ENCODE measurements around the gene ACOXL. TPM values are rescaled to one million over a fixed set of nuclear protein-coding genes. Genes with fewer than 3 reads are reported as not detected.

ACOXL gene
- total RNA-seq, 2 donors from 2014 or later, result not detected

DNA sequence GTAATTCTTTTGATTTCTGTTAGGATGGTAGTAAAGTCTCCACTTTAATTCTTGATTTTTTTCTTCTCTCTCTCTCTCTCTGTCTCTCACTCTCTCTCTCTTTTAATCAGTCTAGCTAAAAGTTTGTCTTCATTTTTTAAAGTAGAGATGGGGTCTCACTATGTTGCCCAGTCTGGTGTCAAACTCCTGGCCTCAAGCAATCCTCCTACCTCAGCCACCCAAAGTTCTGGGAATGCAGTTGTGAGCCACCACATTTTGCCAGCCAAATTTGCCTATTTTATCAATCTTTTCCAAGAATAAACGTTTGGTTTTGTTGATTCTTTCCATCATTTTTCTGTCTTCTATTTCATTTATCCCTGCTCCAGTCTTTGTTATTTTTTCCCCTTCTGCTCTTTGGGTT lies 23.9 kb upstream of the ACOXL start:
- no peaks in the 10 kb centered on the region for H3K36me3 ChIP-seq
- no peaks in the 10 kb centered on the region for H3K9me3 ChIP-seq
- no peaks in the 10 kb centered on the region for H3K4me1 ChIP-seq (ENCODE audit: control insufficient read depth in 1 of 2, low read depth in 2 of 2)
- no peak for ATAC-seq (ENCODE audit: insufficient number of reproducible peaks, low FRiP score, low read depth)
- no peak overlapping the region for H3K27ac ChIP-seq
- no peak for DNase-seq (ENCODE audit: low spot score)
- H3K27me3 ChIP-seq (replicated peaks; ENCODE audit: insufficient read depth), result no peaks in the 10 kb centered on the region
- H3K4me3 ChIP-seq, result no peak overlapping the region
- TF ChIP-seq, protein P1, sequence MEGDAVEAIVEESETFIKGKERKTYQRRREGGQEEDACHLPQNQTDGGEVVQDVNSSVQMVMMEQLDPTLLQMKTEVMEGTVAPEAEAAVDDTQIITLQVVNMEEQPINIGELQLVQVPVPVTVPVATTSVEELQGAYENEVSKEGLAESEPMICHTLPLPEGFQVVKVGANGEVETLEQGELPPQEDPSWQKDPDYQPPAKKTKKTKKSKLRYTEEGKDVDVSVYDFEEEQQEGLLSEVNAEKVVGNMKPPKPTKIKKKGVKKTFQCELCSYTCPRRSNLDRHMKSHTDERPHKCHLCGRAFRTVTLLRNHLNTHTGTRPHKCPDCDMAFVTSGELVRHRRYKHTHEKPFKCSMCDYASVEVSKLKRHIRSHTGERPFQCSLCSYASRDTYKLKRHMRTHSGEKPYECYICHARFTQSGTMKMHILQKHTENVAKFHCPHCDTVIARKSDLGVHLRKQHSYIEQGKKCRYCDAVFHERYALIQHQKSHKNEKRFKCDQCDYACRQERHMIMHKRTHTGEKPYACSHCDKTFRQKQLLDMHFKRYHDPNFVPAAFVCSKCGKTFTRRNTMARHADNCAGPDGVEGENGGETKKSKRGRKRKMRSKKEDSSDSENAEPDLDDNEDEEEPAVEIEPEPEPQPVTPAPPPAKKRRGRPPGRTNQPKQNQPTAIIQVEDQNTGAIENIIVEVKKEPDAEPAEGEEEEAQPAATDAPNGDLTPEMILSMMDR (IDR thresholded peaks at IDR 0.05), result no peak

- TF ChIP-seq, protein P1 (IDR thresholded peaks at IDR 0.05), result no peak
- DNase-seq (ENCODE audit: low spot score) (no peak), ATAC-seq (ENCODE audit: insufficient number of reproducible peaks, low FRiP score, low read depth) (no peak)
- no peaks in the 10 kb centered on the region for H3K36me3 ChIP-seq
- no peaks in the 10 kb centered on the region for H3K9me3 ChIP-seq
- H3K4me1 ChIP-seq (ENCODE audit: control insufficient read depth in 1 of 2, low read depth in 2 of 2), result peaks cover 6 to 9% of the 10 kb centered on the region in 2 donors
- H3K4me3 ChIP-seq, result no peak overlapping the region
- no peaks in the 10 kb centered on the region for H3K27me3 ChIP-seq (replicated peaks; ENCODE audit: insufficient read depth)
- H3K27ac ChIP-seq, result no peak overlapping the region
These were observed 19.6 kb upstream of the ACOXL start for GRCh38 chr2:110712737-110713136.

DNA sequence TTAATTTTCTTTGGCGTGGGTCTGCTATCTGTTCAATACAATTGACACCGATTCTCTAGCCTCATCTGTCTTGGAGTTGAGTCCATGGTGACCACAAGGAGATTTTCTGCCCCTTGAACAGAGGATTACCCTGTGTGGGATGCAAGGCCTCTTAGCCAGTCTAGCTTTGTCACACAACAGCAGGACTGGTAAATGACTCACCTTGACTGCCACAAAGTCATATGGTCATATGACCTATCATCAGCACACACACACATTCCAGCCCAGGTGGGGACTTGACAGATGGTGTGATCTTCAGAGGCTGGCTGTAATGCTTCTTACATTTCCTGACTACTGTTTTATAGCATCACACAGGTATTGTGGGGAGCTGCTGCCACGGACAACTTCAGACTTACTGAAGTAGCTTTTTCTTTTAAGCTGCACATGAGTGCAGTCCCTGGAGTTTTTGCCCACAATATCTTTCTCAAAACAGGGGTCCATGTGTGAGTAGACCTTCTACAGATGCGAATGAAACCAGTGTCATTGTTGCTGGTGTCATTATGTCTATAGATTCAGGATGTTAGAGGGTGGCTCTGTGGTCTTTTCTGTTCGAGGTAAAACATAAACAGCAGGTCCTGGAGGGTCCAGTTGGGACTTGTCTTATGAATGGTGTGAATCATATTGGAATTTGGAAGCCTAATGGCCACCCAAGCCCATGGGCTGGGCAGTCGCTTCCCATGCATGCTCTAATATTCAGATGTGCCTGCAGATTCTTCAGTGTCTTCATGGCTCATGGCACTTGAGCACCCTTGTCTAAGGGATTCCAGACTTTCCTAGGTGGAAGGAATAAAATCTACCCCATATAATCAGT lies 18.6 kb upstream of the ACOXL start:
- TF ChIP-seq, protein P1 (IDR thresholded peaks at IDR 0.05), result no peak
- Histone ChIP-seq H3K27ac (no peak overlapping the region), H3K9me3 (no peaks in the 10 kb centered on the region), H3K27me3 (replicated peaks; ENCODE audit: insufficient read depth) (no peaks in the 10 kb centered on the region), H3K4me1 (ENCODE audit: control insufficient read depth in 1 of 2, low read depth in 2 of 2) (peaks cover 15 to 19% of the 10 kb centered on the region in 2 donors), H3K4me3 (no peak overlapping the region), H3K36me3 (no peaks in the 10 kb centered on the region)
- DNase-seq (ENCODE audit: low spot score) (no peak), ATAC-seq (ENCODE audit: insufficient number of reproducible peaks, low FRiP score, low read depth) (no peak)

GRCh38 chr2:110714452-110715224 lies 17.7 kb upstream of the ACOXL start:
- TF ChIP-seq, protein P1 (IDR thresholded peaks at IDR 0.05), result no peak
- peaks cover 17 to 28% of the 10 kb centered on the region in 2 donors for H3K4me1 ChIP-seq (ENCODE audit: control insufficient read depth in 1 of 2, low read depth in 2 of 2)
- H3K27me3 ChIP-seq (replicated peaks; ENCODE audit: insufficient read depth), result no peaks in the 10 kb centered on the region
- no peaks in the 10 kb centered on the region for H3K9me3 ChIP-seq
- no peaks in the 10 kb centered on the region for H3K36me3 ChIP-seq
- DNase-seq (ENCODE audit: low spot score) (no peak), ATAC-seq (ENCODE audit: insufficient number of reproducible peaks, low FRiP score, low read depth) (no peak)
- H3K4me3 ChIP-seq, result no peak overlapping the region
- H3K27ac ChIP-seq, result no peak overlapping the region

GRCh38 chr2:110716959-110717645 lies 15.3 kb upstream of the ACOXL start:
- TF ChIP-seq, protein P1 (IDR thresholded peaks at IDR 0.05), result no peak

More at GRCh38 chr2:110716959-110717645, 15.3 kb upstream of the ACOXL start:
- H3K4me3 ChIP-seq, result no peak overlapping the region
- H3K27me3 ChIP-seq (replicated peaks; ENCODE audit: insufficient read depth), result no peaks in the 10 kb centered on the region
- peaks cover 17 to 28% of the 10 kb centered on the region in 2 donors for H3K4me1 ChIP-seq (ENCODE audit: control insufficient read depth in 1 of 2, low read depth in 2 of 2)
- no peaks in the 10 kb centered on the region for H3K36me3 ChIP-seq
- DNase-seq (ENCODE audit: low spot score) (no peak), ATAC-seq (ENCODE audit: insufficient number of reproducible peaks, low FRiP score, low read depth) (no peak)
- no peaks in the 10 kb centered on the region for H3K9me3 ChIP-seq
- no peak overlapping the region for H3K27ac ChIP-seq

All from thoracic aorta (tissue), 2 donors.